Amniotic epithelial cell (primary cell): ENCODE measurements around the gene ZC3H13.
A peak's percentile ranks its signal among the peaks of the same experiment; 100 is the strongest.

Experiments
- DNase-seq: peaks from one replicate; pipeline ENCODE4 v3.0.0-alpha.2; 2010; ENCODE audit warnings: low read depth

The ZC3H13 gene

GRCh38 chr13:46059405-46059804 is 6.9 kb upstream of the ZC3H13 start:
- no peak for DNase-seq

DNA sequence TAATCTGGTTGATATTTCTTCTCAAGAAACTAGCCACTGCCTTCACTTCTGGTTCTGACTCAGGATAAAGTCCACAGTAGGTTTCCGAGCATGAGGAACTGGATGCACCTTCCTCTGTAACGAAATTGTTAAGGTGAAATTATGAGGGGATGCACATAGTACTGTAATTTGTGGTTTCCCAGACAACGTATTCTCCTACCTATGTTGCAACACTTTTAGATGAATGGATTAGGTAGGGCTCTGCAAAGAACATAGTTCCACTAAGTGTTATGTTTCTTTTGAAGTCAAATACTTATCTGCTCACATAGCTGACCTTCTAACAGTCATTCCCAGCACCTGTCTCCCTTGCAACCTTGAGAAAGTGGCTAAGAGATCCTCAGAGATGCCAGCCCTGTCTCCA is 5.7 kb upstream of the ZC3H13 start:
- no peak for DNase-seq

GRCh38 chr13:46057256-46058015 is 4.9 kb upstream of the ZC3H13 start:
- DNase-seq: peak; percentile 34

- no peak for DNase-seq
Observed at GRCh38 chr13:46053162-46054012, 841 bp upstream of the ZC3H13 start.

- no peak for DNase-seq
Observed at GRCh38 chr13:46051968-46052318, 603 bp downstream of the ZC3H13 start.

DNA sequence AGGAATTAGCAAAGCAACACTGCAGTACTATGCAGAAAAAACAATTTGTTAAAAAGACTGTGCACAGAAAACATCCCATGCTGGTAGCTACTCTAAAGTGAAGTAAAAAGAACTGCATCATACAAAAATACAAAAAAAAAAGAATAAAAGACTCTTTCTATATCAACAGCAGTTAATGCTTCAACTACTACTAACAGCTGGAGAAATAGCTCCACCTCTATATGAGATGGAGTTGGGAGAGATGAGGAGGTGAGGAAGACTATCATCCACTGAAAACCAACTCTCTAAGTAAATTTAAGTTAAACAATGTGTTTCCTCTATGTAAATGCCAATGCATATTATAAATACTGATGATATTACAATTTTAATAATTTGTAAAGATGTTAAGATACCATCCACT is 1.8 kb downstream of the ZC3H13 start:
- no peak for DNase-seq

DNA sequence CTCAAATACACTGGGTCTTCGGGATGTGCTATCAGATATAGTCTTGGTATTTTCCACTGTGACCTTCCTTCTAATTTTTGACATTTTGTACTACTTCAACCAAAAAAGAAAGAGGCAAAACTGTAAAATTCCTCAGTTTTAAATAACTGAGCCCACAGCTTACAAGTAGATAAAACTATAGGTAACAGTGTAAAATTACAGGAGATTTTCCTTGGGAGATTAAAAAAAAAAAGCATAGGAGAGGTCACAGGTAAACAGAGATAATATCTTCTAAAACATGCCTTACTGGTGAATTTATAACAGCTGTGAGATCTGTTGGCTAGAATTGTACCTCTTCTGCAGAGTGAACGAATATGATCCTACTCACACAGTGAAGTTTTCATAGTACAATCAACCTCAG is 7.1 kb downstream of the ZC3H13 start:
- DNase-seq: no peak

- no peak for DNase-seq
Observed at GRCh38 chr13:46043647-46044046, 8.9 kb downstream of the ZC3H13 start.

GRCh38 chr13:46041419-46041839 is 11.1 kb downstream of the ZC3H13 start:
- DNase-seq: peak; percentile 58

DNA sequence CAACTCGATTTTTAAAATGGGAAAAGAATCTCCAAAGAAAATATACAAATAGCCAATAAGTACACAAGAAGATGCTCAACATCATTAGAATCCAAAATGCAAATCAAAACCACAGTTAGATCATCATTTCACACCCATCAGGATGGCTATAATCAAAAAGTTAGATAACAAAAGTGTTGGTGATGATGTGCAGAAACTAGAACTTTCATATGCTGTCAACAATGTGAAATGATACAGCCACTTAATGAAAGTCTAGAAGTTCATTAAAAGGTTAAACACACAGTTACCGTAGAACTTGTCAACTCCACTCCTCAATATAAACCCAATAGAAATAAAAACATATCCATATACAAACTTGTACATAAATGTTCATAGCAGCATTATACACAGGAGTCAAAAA is 11.8 kb downstream of the ZC3H13 start:
- DNase-seq: no peak

DNA sequence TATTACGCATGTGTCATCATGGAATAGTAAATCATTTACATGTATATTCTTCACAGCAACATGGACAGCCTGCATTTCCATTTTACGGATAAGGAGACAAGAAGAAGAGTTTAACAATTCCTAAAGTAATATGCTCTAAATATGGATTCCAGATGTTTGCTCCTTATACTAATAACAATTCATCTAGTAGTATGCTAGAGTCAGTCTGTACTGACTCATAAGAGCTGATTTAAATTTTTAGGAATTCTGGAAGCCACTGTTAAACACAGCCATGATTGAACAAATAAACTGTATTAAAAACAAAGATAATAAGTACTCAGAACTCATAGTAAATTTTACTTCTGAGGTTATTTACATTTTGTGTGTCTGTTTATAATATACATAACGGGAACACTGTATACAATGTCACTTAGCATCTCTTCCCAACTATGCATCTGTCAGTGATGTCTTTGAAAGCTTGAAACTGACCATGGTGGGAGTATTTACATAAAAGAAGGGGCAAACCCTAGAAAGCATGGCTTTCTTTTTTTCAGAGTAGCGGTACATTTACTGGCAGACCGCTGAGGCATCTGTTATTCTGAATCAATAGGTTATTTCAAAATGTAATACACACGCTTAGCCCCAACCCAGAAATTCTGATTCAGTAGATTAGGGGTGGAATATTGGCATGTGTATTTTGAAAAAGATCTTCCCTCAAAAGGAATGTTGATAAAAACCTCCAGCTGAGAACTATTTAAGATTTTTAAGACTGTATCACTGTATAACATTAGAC is 12.9 kb downstream of the ZC3H13 start:
- DNase-seq: no peak

GRCh38 chr13:46038296-46038695 is 14.2 kb downstream of the ZC3H13 start:
- no peak for DNase-seq

DNA sequence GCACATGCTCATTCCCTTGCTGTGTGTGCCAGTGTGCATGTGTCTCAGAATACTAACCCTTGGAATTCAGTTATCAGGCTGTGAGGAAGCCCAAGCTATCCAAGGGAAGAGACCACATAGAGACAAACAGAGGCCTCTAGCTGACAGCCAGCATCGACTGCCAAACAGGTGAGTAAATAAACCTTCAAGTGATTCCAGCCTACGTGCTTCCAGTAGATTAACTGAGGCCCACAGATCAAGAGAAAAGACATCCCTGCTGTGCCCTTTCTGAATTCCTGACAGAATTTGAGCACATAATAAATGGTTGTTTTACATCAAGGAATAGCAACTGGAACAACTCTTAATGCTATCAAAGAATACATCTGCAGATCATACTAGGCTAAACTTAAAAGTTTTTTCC is 17.5 kb downstream of the ZC3H13 start:
- DNase-seq: no peak

DNA sequence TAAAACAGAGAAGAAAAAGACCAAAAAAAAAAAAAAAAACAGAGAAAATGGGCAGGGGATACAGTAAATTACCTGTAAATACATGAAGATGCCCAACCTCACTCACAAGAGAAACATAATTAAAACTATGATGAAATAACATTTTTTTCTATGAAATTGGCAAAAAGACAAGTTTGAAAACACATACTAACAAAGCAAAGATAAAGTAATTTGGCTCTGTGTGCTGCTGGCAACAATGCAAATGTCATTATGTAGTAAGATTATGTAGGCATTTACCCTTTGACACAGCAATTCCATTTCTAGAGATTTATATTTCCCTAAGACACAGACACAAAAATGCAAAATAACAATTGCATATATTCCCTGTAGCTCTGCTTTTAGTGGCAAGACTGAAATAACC is 20.2 kb downstream of the ZC3H13 start:
- DNase-seq: peak; percentile 31

GRCh38 chr13:46031581-46032263 is 20.8 kb downstream of the ZC3H13 start:
- DNase-seq: no peak

DNA sequence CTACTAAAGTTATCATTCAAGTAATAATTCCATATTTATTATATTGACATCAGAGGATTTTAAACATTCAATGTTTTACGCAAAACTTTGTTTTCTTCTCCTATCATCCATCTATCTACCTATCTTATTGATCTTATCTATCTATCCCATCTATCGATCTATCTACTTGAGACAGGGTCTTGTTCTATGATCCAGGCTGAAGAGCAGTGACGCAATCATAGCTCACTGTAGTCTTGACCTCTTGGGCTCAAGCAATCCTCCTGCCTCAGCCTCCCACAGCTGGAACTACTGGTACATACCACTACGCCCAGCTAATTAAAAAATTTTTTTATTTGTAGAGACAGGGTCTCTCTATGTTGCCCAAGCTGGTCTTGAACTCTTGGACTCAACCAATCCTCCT is 27.4 kb downstream of the ZC3H13 start:
- DNase-seq: no peak

- DNase-seq: no peak
Observed at GRCh38 chr13:46022481-46022880, 30.1 kb downstream of the ZC3H13 start.

- DNase-seq: no peak
Observed at GRCh38 chr13:46016216-46016615, 36.3 kb downstream of the ZC3H13 start.

- peak; percentile 44 for DNase-seq
Observed at GRCh38 chr13:46015366-46015765, 37.2 kb downstream of the ZC3H13 start.

DNA sequence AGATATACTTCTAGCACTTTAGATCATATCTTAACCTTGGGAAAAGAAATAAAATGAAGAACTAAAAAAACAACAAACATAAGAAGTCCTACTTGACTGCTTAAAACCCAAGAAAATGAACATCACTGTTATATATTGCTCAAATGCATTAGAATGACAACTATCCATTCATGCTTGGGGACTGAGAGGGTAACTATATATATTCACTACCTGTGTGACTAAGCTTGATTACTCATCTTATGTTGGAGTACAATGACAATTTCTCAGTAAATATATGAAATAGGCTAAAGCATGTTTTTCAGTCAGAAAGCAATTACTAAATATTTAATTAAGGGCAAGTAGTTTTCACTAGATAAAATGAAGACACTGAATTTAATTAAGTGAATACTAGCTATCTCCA is 40.1 kb downstream of the ZC3H13 start:
- no peak for DNase-seq

DNA sequence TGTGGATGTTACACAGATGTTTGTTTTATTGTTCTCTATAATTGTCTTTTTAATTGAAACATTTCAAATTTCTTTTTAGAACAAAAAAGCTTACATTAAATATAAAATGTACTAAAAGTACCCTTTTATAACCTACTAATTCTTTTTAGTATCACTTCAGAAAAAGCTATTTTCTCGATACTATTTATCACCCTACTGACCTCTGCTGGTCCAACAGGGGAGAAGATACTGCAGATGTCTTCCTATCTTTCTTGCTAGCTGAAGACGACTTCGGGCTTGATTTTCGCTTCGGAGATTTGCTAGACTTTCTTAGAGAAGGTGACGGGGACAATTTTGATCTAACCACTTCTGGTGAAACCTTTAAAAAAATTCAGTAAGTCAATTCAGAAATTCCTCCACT is 42.4 kb downstream of the ZC3H13 start:
- DNase-seq: no peak

GRCh38 chr13:46008631-46009030 is 43.9 kb downstream of the ZC3H13 start:
- no peak for DNase-seq
